ENCODE results near the gene SLC38A10.
"Not testable (repeated sequence)": the region's sequence is repeated elsewhere in the genome, so short reads cannot be mapped to it uniquely, and the experiment has no call there.

The SLC38A10 gene

GRCh38 chr17:81310949-81311550 is 15.9 kb upstream of the SLC38A10 start:
- no peak for DNase-seq

DNA sequence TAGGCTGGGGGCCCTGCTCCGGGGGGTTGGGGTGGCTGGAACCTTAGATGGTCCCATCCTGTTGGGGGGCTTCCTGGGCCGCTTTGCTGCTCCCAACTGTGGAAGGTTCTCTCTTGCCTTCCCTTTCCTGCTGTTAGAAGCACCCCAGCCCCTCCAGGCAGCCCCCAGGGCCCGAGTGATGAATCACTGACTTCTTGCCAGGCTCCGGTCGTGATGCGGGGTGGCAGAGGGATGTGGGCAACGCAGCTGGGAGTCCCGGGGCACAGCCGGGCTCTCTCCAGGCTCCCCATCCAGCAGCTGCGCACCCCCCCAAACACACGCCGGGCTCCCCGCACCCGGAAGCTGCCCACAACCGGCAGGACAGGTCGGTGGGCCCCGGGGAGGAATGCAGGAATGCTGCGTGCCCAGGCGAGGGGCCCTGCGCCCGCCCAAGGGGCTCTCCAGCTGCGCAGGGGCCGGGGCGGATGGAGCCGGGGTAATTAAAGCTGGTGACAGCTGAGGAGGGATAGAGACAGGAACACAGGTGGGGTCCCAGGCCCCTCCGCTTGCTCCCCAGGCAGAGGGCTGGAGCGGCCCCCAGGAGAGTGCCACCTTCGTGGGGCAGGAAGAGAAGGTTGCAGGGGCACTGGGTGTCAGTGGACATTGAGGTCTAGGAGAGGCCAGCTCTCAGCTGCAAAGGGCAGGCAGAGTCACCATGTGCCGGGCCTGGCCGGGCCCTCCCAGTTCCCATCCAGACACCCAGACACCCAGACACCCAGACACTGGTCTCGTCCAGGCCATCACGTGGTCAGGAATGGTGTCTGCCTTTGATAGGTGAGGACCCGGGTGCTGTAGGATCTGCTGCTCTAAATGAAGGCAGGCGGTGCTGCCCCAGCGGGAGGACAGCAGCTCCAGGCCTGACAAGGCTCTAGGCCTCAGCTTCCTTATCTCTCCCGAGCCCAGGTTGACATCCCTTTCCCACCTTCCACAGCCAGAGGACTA is 15.0 kb upstream of the SLC38A10 start:
- DNase-seq: no peak

GRCh38 chr17:81309140-81309858 is 14.2 kb upstream of the SLC38A10 start:
- no peak for DNase-seq

GRCh38 chr17:81308784-81309139 is 13.7 kb upstream of the SLC38A10 start:
- not testable (repeated sequence) for DNase-seq

DNA sequence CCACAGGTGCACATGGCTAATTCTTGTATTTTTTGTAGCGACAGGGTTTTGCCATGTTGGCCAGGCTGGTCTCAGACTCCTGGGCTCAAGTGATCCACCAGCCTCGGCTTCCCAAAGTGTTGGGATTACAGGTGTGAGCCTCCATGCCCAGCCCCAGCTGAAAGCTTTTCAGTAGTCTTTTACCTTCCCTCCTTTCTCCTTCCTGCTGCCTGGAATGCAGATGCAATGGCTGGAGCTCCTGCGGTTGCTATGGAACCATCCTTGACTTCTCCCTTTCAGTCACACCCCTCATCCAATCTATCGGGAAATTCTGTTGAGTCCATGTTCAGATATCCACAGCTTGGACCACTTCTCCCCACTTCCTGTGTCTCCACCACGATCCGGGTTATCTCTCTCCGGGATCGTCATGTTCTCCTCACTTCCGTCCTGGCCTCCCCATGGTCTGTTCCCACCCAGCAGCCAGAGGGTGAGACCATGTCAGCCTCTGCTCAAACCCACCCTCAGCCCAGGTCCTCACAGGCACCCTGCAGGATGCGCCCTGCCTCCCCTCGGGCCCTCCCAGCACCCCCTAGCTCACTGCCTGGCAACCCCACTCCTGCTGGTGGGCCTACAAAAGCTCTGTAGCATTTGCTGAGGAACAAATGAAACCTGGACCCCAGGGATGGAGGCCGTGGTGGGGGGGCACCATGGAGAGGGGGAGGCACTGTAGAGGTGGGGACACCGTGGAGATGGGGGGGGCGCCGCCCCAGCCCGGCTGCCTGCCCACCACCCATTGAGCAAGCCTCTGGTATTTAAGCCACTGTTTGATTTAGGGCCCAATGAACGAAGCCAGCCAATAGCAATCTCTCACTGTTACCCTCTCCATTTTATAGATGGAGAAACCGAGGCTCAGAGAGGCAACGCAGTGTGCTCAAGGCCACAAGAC is 12.8 kb upstream of the SLC38A10 start:
- no peak for DNase-seq

GRCh38 chr17:81306898-81307510 is 11.9 kb upstream of the SLC38A10 start:
- DNase-seq: no peak

DNA sequence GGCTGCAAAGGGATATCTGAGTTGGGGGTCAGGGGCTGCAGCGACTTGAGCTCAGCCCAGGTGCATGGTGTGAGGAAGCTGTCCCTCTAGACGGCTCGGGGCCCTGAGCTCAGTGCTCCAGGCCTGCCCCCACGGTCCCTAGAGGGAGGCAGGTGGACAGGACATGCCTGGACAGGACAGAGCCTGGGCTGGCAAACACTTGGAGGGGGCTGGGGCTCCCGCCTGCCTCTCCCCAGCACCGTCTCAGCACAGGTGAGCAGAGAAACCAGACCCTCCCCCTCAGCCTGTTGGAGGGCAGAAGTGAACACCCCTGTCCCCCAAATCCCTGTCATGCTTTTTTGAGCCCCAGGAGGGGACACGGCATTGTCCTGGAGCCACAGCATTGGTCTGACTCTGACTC is 11.4 kb upstream of the SLC38A10 start:
- DNase-seq: no peak

- DNase-seq: no peak
These were observed 10.0 kb upstream of the SLC38A10 start for GRCh38 chr17:81305051-81305630.

GRCh38 chr17:81304196-81305015 is 9.3 kb upstream of the SLC38A10 start:
- no peak for DNase-seq

GRCh38 chr17:81303385-81303784 is 8.3 kb upstream of the SLC38A10 start:
- no peak for DNase-seq

- DNase-seq: no peak
These were observed 7.8 kb upstream of the SLC38A10 start for GRCh38 chr17:81302861-81303333.

DNA sequence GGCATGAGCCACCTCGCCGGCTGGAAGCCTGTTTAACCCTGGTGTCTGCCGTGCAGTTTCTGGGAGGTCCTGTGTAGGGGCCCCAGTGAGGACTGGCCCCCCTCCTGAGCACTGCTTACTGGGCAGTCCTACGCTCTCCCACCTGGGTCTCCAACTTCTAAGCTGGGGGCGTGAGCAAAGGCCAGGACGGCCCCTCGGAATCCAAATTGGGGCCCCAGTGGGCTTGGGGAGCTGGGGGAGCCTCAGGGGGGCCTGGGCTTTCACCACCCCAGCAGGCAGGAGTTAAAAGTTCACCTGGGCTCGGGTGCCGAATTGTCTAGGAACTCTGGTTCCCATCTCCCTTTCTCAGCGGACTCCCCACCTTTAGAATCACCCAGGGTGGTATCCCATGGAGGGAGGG is 7.2 kb upstream of the SLC38A10 start:
- DNase-seq: no peak

DNA sequence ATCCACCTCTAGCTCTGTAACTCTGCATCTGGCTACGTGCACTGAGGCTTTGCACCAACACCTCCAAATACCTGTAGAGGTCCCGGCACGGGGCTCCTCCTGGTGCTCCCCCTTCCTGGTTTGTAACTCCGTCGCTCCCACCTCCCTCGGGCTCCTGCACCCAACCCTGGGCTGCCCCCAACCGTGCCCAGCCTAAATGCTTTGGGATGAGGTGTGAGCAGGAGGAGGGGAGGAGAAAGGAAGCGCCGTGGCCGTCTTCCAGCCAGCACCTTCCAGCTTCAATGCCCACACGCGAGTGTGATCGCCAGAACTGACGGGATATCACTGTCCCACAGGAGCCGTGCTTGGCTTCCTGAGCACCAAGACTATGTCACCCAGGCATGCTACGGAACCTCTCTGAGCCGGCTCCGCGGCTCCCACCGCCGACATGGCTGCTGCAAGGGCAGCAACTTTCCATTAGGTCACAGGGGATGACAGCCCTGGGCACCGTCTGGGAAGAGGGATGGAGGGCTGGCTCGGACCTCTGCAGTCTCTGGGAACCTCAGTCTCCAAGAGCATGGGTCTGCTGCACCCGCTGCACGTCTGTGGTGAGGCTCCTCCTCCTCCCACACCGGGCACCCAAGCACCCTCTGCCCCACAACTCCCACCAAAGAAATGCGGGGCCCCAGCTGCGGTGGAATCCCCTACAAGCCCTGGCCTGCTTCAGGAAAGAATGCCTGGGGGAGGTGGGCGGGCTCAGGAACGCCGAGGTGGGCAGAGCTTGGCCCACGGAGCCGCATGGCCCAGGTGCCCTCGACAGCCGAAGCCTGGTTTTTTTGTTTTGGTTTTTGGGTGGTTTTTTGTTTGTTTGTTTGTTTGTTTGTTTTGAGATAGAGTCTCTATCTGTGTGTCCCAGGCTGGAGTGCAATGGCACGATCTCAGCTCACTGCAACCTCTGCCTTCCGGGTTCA is 6.4 kb upstream of the SLC38A10 start:
- no peak for DNase-seq

GRCh38 chr17:81300586-81301155 is 5.6 kb upstream of the SLC38A10 start:
- DNase-seq: no peak

DNA sequence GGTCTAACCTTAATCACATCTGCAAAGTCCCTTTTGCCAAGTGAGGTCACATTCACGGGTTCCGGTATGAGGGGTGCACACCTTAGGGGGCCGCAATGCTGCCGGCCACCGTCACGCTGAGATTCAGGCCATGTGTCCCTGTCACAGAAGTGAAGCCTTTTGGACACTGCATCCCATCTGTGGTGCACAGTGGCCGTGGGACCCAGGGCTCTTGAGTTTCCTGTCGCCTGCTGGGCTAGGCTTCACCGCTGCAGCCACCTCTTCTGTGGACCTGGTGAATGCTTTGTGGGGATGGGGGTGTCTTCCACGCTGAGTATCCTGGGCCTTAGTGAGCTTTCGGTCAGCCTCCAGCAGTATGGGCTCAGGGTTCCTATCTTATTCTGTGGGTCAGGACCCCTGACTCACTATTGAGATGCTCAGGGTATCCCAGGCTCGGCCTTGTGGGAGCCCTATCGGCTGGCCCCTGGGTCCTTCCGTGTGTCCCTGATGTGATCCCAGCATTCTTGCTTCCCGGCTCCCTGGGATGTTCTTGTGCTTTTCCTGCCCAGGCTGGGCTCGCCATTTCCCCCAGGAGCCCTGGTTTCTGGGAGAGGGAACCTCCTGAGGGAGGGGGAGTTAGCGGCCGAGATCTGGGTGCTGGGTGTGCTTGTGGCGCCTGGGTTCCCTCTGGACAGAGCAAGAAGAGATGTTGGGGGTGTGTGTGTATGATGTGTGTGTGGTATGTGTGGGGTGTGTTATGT is 4.9 kb upstream of the SLC38A10 start:
- DNase-seq: no peak

GRCh38 chr17:81298991-81299738 is 4.1 kb upstream of the SLC38A10 start:
- DNase-seq: no peak

- DNase-seq: no peak
These were observed 3.4 kb upstream of the SLC38A10 start for GRCh38 chr17:81298325-81298990.
